Measurements from ENCODE around the gene GPC5.
"Not testable (repeated sequence)": the region's sequence is repeated elsewhere in the genome, so short reads cannot be mapped to it uniquely, and the experiment has no call there.

- TF ChIP-seq CTCF, POLR2A (IDR thresholded peaks at IDR 0.05): not testable (repeated sequence)
Measured at GRCh38 chr13:91352891-91353290, 45.5 kb upstream of the GPC5 start.
